ENCODE results near the gene TRAPPC10. TPM values are rescaled to one million over a fixed set of nuclear protein-coding genes. Genes with fewer than 3 reads are reported as not detected.

Gene TRAPPC10
- total RNA-seq, 1 donor from 2014 or later, result 67.3 TPM

- H3K4me1 Mint-ChIP-seq (ENCODE audit: low read depth), result peaks cover 9% of the 10 kb centered on the region
- no peaks in the 10 kb centered on the region for H3K27me3 Mint-ChIP-seq (ENCODE audit: low read depth)
- H3K36me3 Mint-ChIP-seq (ENCODE audit: low read depth), result peaks cover 66% of the 10 kb centered on the region
- no peak for DNase-seq (ENCODE audit: low spot score)
- intact Hi-C loops (cut with micrococcal nuclease), result no loop called here
- no peaks in the 10 kb centered on the region for H3K9me3 Mint-ChIP-seq
- H3K27ac Mint-ChIP-seq, result no peak overlapping the region
- no peak overlapping the region for H3K4me3 Mint-ChIP-seq (ENCODE audit: low read depth)
Measured at GRCh38 chr21:44039828-44040227, 27.7 kb downstream of the TRAPPC10 start.

DNA sequence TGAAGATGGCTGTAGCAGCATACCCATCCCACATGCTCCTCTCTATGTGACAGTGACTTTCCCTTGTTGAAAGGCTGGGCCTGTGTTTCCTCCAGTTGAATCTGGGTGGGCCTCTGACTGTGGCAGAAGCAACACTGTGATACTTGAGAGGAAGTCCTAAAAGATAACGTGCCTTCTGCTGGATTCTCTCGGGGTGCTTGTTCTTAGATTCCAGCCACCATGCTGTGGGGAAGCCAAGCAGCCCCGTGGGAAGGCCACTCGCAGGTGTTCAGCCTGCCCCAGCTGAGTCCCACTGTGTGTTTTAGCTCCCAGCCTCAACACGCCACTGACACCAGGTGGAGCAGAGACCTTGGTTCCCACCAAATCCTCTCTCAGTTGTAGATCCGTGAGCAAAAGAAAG, 31.5 kb downstream of the TRAPPC10 start:
- no peaks in the 10 kb centered on the region for H3K27me3 Mint-ChIP-seq (ENCODE audit: low read depth)
- DNase-seq (ENCODE audit: low spot score), result no peak
- intact Hi-C loops (cut with micrococcal nuclease), result no loop called here
- no peak overlapping the region for H3K4me3 Mint-ChIP-seq (ENCODE audit: low read depth)
- peaks cover 12% of the 10 kb centered on the region for H3K4me1 Mint-ChIP-seq (ENCODE audit: low read depth)
- peaks cover 55% of the 10 kb centered on the region for H3K36me3 Mint-ChIP-seq (ENCODE audit: low read depth)
- H3K27ac Mint-ChIP-seq, result peak overlapping the region; percentile 22
- no peaks in the 10 kb centered on the region for H3K9me3 Mint-ChIP-seq

DNA sequence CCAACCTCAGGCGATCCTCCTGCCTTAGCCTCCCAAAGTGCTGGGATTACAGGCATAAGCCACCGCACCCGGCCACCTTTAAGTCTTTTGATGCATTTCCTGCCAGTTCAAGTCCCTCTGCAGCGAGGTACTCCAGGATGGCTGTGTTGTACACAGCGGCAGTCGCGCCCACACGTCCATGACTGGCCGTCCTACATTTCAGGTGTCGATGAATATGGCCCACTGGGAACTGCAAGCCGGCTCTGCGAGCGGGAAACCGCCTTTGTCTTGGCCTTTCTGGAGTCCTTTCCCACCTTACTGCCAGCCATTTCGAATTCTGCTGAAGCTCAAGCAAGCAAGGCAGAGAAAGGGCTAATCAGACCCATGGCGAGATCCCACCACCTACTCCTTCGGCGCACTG, 34.6 kb downstream of the TRAPPC10 start:
- no peak for DNase-seq (ENCODE audit: low spot score)
- Mint-ChIP-seq H3K4me3 (ENCODE audit: low read depth) (no peak overlapping the region), H3K36me3 (ENCODE audit: low read depth) (peaks cover 46% of the 10 kb centered on the region), H3K4me1 (ENCODE audit: low read depth) (peaks cover 14% of the 10 kb centered on the region), H3K9me3 (no peaks in the 10 kb centered on the region), H3K27me3 (ENCODE audit: low read depth) (no peaks in the 10 kb centered on the region), H3K27ac (no peak overlapping the region)
- intact Hi-C loops (cut with micrococcal nuclease), result no loop called here

DNA sequence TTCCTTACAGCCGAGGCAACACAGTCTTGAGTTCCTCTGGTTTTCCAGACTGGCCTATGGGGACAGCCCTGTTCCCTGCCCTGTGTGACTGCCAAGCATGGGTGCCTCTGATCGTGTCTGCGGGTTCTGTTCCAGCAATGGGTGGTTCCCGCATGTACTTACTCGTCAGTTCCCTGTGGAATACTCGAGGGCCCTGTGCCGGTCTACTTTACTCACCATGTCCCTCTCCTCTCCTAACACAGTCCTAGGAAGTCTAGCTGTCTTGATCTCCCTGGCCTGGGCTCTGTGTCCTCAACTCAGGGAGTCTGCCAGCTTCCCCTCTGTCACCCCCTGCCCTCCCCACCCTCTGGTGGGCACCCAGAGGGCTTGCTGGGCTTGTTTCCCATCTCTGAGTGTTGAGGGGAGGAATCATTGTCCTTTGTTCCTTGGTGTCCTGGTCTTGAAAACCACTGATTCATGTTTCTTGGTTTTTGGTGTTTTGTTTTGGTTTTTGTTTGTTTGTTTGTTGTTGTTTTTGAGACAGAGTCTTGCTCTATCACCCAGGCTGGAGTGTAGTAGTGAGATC, 36.0 kb downstream of the TRAPPC10 start:
- Mint-ChIP-seq H3K27ac (peak overlapping the region; percentile 11), H3K4me1 (ENCODE audit: low read depth) (peaks cover 13% of the 10 kb centered on the region), H3K36me3 (ENCODE audit: low read depth) (peaks cover 52% of the 10 kb centered on the region), H3K4me3 (ENCODE audit: low read depth) (no peak overlapping the region), H3K27me3 (ENCODE audit: low read depth) (no peaks in the 10 kb centered on the region), H3K9me3 (no peaks in the 10 kb centered on the region)
- DNase-seq (ENCODE audit: low spot score), result no peak
- intact Hi-C loops (cut with micrococcal nuclease), result no loop called here

DNA sequence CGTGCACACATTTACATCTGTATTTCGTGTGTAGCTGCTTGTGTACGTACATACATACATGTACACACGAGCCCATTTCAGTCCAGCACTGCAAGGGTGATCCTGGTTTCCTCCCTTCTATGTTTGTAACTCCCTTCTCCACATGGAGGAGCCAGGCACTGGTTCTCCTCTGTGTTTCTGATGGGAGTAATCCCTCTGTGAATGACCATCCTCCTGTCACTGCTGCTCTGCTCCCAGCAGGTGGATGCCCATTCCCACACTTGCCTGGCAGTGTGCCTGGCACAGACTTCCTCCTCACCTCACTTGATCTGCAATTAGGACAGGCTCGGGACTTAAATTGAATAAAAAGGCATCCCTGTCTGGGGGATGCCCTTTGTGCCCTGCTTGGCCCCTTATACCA, 37.1 kb downstream of the TRAPPC10 start:
- DNase-seq (ENCODE audit: low spot score), result no peak
- Mint-ChIP-seq H3K36me3 (ENCODE audit: low read depth) (peaks cover 51% of the 10 kb centered on the region), H3K27me3 (ENCODE audit: low read depth) (no peaks in the 10 kb centered on the region), H3K9me3 (no peaks in the 10 kb centered on the region), H3K4me3 (ENCODE audit: low read depth) (no peak overlapping the region), H3K4me1 (ENCODE audit: low read depth) (peaks cover 17% of the 10 kb centered on the region), H3K27ac (peak overlapping the region; percentile 42)
- intact Hi-C loops (cut with micrococcal nuclease), result no loop called here

DNA sequence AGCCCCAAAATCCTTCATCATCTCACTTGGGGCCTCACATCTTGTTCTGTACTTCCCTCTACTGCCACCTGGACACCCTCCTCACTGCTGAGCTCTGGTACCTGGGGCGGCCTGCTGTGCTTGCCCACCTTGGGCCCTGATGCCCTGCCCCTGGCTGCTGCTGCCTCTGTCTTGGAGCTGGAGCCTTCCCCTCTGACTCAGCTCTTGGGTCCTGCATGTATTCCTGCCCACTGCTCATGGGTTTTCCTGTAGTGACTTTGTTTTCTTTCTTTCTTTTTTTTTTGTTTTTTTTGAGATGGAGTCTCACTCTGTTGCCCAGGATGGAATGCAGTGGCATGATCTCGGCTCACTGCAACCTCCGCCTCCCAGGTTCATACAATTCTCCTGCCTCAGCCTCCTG, 37.5 kb downstream of the TRAPPC10 start:
- H3K27ac Mint-ChIP-seq, result peak overlapping the region; percentile 42
- DNase-seq (ENCODE audit: low spot score), result no peak
- H3K9me3 Mint-ChIP-seq, result no peaks in the 10 kb centered on the region
- no peaks in the 10 kb centered on the region for H3K27me3 Mint-ChIP-seq (ENCODE audit: low read depth)
- H3K36me3 Mint-ChIP-seq (ENCODE audit: low read depth), result peaks cover 50% of the 10 kb centered on the region
- intact Hi-C loops (cut with micrococcal nuclease), result no loop called here
- H3K4me3 Mint-ChIP-seq (ENCODE audit: low read depth), result no peak overlapping the region
- peaks cover 18% of the 10 kb centered on the region for H3K4me1 Mint-ChIP-seq (ENCODE audit: low read depth)

- H3K4me1 Mint-ChIP-seq (ENCODE audit: low read depth), result peaks cover 18% of the 10 kb centered on the region
- H3K27ac Mint-ChIP-seq, result no peak overlapping the region
- no peaks in the 10 kb centered on the region for H3K9me3 Mint-ChIP-seq
- no peak for DNase-seq (ENCODE audit: low spot score)
- no peak overlapping the region for H3K4me3 Mint-ChIP-seq (ENCODE audit: low read depth)
- H3K27me3 Mint-ChIP-seq (ENCODE audit: low read depth), result no peaks in the 10 kb centered on the region
- intact Hi-C loops (cut with micrococcal nuclease), result no loop called here
- peaks cover 49% of the 10 kb centered on the region for H3K36me3 Mint-ChIP-seq (ENCODE audit: low read depth)
Measured at GRCh38 chr21:44050276-44050675, 38.2 kb downstream of the TRAPPC10 start.

DNA sequence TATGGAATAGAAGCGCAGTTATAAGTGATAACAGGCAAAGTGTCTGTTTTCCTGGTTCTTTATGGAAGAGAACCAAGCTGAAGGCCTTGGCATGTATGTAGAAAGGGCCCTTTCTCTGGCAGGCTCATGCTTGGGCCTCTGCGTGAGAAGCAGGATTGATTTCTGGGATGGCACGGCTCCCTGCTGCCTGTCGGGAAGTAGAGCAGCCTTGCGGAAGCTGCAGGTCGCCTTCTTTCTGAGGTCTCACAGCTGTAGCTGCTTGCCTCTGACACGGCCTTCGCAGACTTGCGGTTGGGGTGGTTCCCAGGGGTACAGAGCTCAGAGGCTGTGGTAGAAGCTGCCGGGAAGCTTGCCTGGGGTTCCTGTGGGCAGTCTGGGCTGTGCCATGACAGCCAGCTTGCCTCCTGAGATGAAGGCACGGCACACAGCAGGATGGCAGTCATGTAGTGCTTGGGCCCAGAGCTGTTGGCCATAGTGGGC, 39.4 kb downstream of the TRAPPC10 start:
- Mint-ChIP-seq H3K4me1 (ENCODE audit: low read depth) (peaks cover 23% of the 10 kb centered on the region), H3K27me3 (ENCODE audit: low read depth) (no peaks in the 10 kb centered on the region), H3K9me3 (no peaks in the 10 kb centered on the region), H3K4me3 (ENCODE audit: low read depth) (no peak overlapping the region), H3K36me3 (ENCODE audit: low read depth) (peaks cover 54% of the 10 kb centered on the region), H3K27ac (no peak overlapping the region)
- DNase-seq (ENCODE audit: low spot score), result no peak
- intact Hi-C loops (cut with micrococcal nuclease), result no loop called here

- no peak overlapping the region for H3K4me3 Mint-ChIP-seq (ENCODE audit: low read depth)
- intact Hi-C loops (cut with micrococcal nuclease), result no loop called here
- no peak overlapping the region for H3K27ac Mint-ChIP-seq
- H3K36me3 Mint-ChIP-seq (ENCODE audit: low read depth), result peaks cover 61% of the 10 kb centered on the region
- no peak for DNase-seq (ENCODE audit: low spot score)
- no peaks in the 10 kb centered on the region for H3K27me3 Mint-ChIP-seq (ENCODE audit: low read depth)
- no peaks in the 10 kb centered on the region for H3K9me3 Mint-ChIP-seq
- peaks cover 30% of the 10 kb centered on the region for H3K4me1 Mint-ChIP-seq (ENCODE audit: low read depth)
Measured at GRCh38 chr21:44052071-44052829, 40.1 kb downstream of the TRAPPC10 start.

- intact Hi-C loops (cut with micrococcal nuclease), result no loop called here
- H3K4me3 Mint-ChIP-seq (ENCODE audit: low read depth), result no peak overlapping the region
- H3K4me1 Mint-ChIP-seq (ENCODE audit: low read depth), result peaks cover 30% of the 10 kb centered on the region
Measured at GRCh38 chr21:44052830-44053226, 40.7 kb downstream of the TRAPPC10 start.

GRCh38 chr21:44053567-44053966, 41.5 kb downstream of the TRAPPC10 start:
- no peak overlapping the region for H3K27ac Mint-ChIP-seq
- no peaks in the 10 kb centered on the region for H3K9me3 Mint-ChIP-seq
- H3K4me1 Mint-ChIP-seq (ENCODE audit: low read depth), result peaks cover 37% of the 10 kb centered on the region
- no peak for DNase-seq (ENCODE audit: low spot score)
- no peaks in the 10 kb centered on the region for H3K27me3 Mint-ChIP-seq (ENCODE audit: low read depth)
- no peak overlapping the region for H3K4me3 Mint-ChIP-seq (ENCODE audit: low read depth)
- peaks cover 59% of the 10 kb centered on the region for H3K36me3 Mint-ChIP-seq (ENCODE audit: low read depth)
- intact Hi-C loops (cut with micrococcal nuclease), result no loop called here

More at GRCh38 chr21:44052830-44053226, 40.7 kb downstream of the TRAPPC10 start:
- Mint-ChIP-seq H3K27me3 (ENCODE audit: low read depth) (no peaks in the 10 kb centered on the region), H3K27ac (peak overlapping the region; percentile 40), H3K36me3 (ENCODE audit: low read depth) (peaks cover 58% of the 10 kb centered on the region), H3K9me3 (no peaks in the 10 kb centered on the region)
- DNase-seq (ENCODE audit: low spot score), result no peak

DNA sequence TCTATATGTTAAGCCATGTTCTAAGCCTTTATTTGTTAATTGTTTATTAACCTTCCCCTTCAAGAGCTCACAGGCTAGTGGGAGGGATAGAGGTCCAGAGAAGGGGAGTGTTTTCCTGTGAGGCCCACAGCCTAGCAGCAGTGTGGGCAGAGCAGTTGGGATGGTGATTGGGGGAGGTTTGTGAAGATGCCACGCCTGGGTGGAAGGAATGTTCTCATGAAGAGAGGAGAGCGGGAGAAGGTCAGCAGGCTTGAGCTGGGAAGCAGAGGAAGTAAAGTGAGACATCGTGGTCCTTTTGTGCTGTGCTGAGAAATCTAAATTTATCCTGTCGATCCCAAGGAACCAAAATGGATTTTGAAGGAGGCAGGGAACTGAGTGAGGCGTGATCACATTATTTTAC, 42.6 kb downstream of the TRAPPC10 start:
- H3K27me3 Mint-ChIP-seq (ENCODE audit: low read depth), result no peaks in the 10 kb centered on the region
- intact Hi-C loops (cut with micrococcal nuclease), result no loop called here
- no peaks in the 10 kb centered on the region for H3K9me3 Mint-ChIP-seq
- peaks cover 64% of the 10 kb centered on the region for H3K36me3 Mint-ChIP-seq (ENCODE audit: low read depth)
- H3K27ac Mint-ChIP-seq, result peak overlapping the region; percentile 58
- no peak for DNase-seq (ENCODE audit: low spot score)
- peaks cover 37% of the 10 kb centered on the region for H3K4me1 Mint-ChIP-seq (ENCODE audit: low read depth)
- H3K4me3 Mint-ChIP-seq (ENCODE audit: low read depth), result no peak overlapping the region

DNA sequence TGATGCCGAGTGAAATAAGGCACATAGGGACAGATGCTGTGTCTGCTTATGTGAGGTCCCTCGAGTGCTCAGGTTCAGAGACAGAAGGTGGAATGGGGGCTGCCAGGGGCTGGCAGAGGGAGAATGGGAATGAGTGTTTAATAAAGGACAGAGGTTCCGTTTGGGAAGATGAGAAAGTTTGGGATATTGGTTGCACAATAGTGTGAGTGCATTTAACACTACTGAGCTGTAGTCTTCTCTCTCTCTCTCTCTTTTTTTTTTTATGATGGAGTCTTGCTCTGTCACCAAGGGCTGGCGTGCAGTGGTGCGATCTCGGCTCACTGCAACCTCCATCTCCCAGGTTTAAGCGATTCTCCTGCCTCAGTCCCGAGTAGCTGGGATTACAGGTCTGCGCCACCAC, 44.9 kb downstream of the TRAPPC10 start:
- H3K4me1 Mint-ChIP-seq (ENCODE audit: low read depth), result peaks cover 35% of the 10 kb centered on the region
- peaks cover 65% of the 10 kb centered on the region for H3K36me3 Mint-ChIP-seq (ENCODE audit: low read depth)
- H3K4me3 Mint-ChIP-seq (ENCODE audit: low read depth), result no peak overlapping the region
- DNase-seq (ENCODE audit: low spot score), result no peak
- H3K27ac Mint-ChIP-seq, result peak overlapping the region; percentile 80
- no peaks in the 10 kb centered on the region for H3K27me3 Mint-ChIP-seq (ENCODE audit: low read depth)
- no peaks in the 10 kb centered on the region for H3K9me3 Mint-ChIP-seq
- intact Hi-C loops (cut with micrococcal nuclease), result no loop called here
